NCI-H146 treated with DMSO at 0.1 percent for 48 hours (cell line): ENCODE data around the gene IGF1R.
A peak's percentile ranks its signal among the peaks of the same experiment; 100 is the strongest.

ENCODE experiments used
- DNase-seq: peaks from one replicate; lab custom pipeline; 2025; ENCODE audit not compliant: unreplicated experiment; lab: John Stamatoyannopoulos, UW

Gene IGF1R

GRCh38 chr15:98817745-98818144 is 169.4 kb downstream of the IGF1R start:
- no peak for DNase-seq

- no peak for DNase-seq
Measured at GRCh38 chr15:98823012-98823458, 174.7 kb downstream of the IGF1R start.

- no peak for DNase-seq
Measured at GRCh38 chr15:98823616-98824015, 175.3 kb downstream of the IGF1R start.

GRCh38 chr15:98824595-98824994 is 176.3 kb downstream of the IGF1R start:
- no peak for DNase-seq

GRCh38 chr15:98826658-98827057 is 178.3 kb downstream of the IGF1R start:
- DNase-seq: no peak

- no peak for DNase-seq
Measured at GRCh38 chr15:98827217-98827616, 178.9 kb downstream of the IGF1R start.

- no peak for DNase-seq
Measured at GRCh38 chr15:98830034-98830634, 181.8 kb downstream of the IGF1R start.

GRCh38 chr15:98834976-98835375 is 186.6 kb downstream of the IGF1R start:
- no peak for DNase-seq

GRCh38 chr15:98835876-98836275 is 187.5 kb downstream of the IGF1R start:
- no peak for DNase-seq

GRCh38 chr15:98838387-98839259 is 190.3 kb downstream of the IGF1R start:
- no peak for DNase-seq

- DNase-seq: no peak
Measured at GRCh38 chr15:98840053-98840452, 191.7 kb downstream of the IGF1R start.

- DNase-seq: no peak
Measured at GRCh38 chr15:98841419-98841970, 193.2 kb downstream of the IGF1R start.

GRCh38 chr15:98842192-98842972 is 194.0 kb downstream of the IGF1R start:
- no peak for DNase-seq

- no peak for DNase-seq
Measured at GRCh38 chr15:98842973-98843285, 194.6 kb downstream of the IGF1R start.

- no peak for DNase-seq
Measured at GRCh38 chr15:98843844-98844243, 195.5 kb downstream of the IGF1R start.

GRCh38 chr15:98844261-98844660 is 195.9 kb downstream of the IGF1R start:
- no peak for DNase-seq

GRCh38 chr15:98845138-98845884 is 197.0 kb downstream of the IGF1R start:
- DNase-seq: no peak

- peak; percentile 10 for DNase-seq
Measured at GRCh38 chr15:98850961-98851572, 202.7 kb downstream of the IGF1R start.

GRCh38 chr15:98853161-98853560 is 204.8 kb downstream of the IGF1R start:
- peak; percentile 75 for DNase-seq
